NCI-H2196 treated with DMSO at 0.1 percent for 48 hours (cell line): ENCODE results near the gene SEMG2.
A peak's percentile ranks its signal among the peaks of the same experiment; 100 is the strongest.

Source experiments
- DNase-seq: peaks from one replicate; lab custom pipeline; 2025; ENCODE audit not compliant: unreplicated experiment; lab: John Stamatoyannopoulos, UW

The SEMG2 gene

DNA sequence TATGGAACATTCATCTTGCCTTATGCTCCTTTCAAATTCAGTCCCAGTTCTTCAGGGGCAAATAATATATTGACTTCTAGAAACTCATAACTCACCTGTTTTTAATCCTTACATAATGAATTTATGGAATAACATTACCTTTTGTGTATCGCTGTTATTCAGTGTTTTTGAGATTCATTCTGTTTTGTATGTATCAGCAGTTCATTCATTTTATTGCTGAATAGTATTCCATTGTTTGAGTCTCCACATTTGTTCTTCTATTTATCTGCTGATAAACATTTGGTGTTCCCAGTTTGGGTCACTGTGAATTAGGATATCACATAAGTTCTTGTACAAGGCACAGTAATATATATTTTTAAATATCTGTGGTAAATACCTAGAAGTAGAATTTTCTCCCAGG is 5.1 kb downstream of the SEMG2 start:
- DNase-seq, result no peak

DNA sequence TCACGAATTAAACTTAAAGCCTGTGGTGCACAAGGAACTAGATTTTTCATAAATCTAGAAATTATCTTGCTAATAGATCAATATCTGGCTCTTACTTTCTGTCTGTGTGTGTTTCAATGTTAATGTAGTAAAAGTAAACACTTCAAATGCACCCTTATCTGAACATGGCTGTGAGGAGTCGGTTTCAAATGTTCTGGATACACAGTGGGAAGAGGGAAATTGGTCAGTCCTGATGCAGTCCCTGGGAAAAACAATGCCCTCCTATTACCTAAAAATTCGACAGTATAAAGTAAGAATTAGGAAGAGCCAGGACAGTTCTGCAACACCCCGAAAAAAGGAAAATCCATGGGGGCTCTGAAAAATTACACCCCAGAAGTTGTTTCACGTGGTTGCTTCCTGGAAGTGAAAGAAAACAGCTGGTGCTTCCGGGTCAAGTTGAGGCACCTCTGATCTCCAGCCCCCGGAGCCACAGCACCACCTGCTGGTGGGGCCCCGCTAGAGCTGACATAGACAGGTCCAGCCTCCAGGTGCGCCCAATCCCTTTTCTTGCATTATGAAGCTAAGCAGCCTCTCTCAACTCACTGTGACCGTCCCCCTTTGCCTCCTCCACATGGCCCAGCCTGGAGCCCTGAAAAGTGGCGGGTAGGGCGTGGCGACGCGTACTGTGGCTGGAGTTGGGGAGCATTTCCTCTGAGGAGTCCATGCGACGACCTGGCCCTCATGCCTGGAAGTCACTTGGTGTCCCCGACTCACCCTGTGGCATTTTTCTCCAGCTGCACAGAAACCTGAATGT is 8.3 kb downstream of the SEMG2 start:
- no peak for DNase-seq

DNA sequence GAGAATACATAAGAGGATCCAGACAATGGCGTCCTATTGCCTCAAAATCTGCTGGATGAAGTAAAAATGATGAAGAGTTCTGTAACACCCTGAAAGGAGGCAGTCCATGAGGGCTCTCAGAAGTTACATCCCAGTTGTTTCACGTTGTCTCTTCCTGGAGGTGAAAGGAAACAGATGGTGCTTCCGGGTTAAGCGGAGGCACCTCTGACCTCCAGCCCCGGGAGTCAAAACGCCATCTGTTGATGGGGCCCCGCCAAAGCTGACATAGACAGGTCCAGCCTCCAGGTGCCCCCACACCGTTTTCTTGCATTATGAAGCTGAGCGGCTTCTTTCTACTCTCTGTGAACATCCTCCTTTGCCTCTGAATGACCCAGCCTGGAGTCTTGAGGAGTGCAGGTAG is 9.5 kb downstream of the SEMG2 start:
- DNase-seq, result no peak

DNA sequence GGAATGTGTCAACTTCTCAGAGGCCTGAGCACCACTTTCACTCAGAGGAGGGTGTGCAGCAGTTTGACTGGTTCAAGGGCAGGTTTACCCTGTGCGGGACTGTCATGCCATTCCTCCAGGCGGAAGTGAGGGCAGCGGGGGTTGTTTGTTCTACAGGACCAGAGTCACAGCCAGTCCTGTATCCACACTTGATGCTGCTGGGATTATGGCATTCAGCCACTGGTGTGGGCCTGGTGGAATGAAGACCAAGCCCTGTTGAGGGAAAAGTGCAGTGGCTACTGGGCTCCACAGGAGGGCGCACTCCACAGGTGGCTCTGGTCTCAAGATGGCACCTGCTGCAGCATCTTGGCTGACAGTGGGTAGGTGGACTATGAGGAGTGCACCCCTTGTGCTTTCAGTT is 14.8 kb downstream of the SEMG2 start:
- DNase-seq, result no peak

- DNase-seq, result no peak
These were observed 17.0 kb downstream of the SEMG2 start for GRCh38 chr20:45238139-45238538.

DNA sequence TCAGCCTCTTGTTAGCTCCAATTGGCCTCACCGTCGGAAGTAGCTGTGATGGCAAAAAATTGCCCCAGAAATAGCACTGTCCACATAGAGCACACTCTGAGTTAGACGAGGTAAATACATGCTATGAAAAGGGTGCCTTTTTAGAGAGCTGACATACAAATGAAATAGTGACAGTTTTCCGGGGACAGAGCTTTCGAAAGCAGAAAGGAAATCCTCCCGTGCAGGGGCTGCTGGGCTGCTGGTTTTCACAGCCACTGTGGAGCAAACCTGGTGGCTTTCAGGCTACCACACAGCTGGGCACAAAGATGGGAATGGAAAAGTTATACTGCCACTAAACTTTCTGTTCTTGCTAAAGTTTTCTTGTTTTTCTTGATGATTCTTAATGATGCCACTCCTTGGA is 24.9 kb downstream of the SEMG2 start:
- no peak for DNase-seq

DNA sequence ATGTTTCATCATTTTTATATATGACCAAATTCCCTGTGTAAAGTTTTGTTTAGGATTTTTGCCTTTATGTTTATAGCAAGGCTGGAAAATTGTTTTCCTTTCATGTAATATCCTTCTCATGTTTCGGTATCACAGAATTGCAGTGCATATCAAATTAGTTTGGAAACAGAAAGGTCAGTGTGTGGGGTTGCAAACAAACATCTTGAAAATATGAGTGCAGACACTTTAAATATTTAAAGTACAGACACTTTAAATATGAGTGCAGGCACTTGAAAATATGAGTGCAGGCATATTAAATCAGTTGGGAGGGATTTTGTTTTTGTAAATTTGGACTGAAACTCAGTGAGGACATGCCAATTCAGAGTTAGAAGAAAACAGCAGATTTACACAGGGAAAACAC is 26.7 kb downstream of the SEMG2 start:
- no peak for DNase-seq

- DNase-seq, result no peak
These were observed 27.4 kb downstream of the SEMG2 start for GRCh38 chr20:45248609-45249008.

- DNase-seq, result no peak
These were observed 30.8 kb downstream of the SEMG2 start for GRCh38 chr20:45251884-45252560.

GRCh38 chr20:45253261-45253660 is 32.1 kb downstream of the SEMG2 start:
- DNase-seq, result no peak

DNA sequence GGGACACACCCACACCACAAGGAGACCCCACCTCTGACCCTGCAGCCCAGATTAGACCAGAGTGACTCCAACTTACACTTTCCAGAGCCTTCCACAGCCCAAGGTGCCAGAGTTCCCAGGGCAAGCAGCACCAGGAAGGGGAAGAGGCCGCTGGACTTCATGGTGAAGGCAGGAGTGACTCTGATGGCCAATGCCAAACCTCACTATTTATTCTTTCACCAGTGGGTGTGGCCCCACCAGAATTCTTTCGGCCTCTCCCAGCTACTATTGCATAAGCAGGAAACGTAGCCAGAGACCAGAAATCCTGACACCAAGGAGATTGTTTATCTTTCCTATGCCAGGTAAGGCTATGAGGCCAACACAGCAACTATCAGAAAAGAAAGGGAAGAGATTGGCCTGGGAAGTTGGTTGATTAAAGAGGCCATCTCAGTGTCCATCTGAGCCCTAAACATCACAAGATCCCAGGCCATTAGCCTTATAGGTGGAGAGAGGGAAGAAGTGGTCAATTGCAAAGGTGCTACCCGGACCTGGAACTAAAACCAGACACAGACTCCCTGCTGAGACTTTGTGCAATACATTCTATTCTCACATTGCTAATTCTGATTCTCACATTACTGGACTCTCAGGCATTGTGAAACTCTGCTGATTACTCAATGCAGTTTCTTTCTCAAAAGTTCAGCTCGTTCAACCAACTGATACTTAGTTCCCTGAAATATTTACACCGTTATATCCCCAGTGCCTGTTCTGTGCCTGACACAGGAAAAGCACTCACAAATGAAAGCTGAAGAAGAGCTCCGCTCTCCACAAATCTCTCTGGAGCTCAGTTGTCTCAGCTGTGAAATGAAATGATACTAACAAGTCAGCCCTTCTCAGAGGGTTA is 33.5 kb downstream of the SEMG2 start, which contains the start of gene SLPI:
Gene SLPI, minus strand, starts transcription at position 182 of the 880 bp plus-strand sequence. Its CDS starts 21 bp downstream, at position 161.
- DNase-seq, result peak; percentile 32

DNA sequence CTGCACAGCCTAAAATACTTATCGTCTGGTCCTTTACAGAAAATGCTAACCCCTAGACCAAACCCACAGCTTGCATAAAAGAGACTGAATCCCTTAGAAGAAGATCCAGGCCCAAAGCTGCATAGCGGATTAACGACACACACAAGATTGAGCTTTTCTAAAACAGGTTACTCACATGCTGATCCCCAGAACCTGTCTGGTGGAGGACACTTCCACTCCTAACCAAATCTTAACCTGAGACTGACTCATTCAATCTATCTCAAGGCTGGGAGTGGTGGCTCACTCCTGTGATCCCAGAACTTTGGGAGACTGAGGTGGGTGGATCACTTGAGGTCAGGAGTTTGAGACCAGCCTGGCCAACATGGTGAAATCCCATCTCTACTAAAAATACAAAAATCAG is 36.0 kb downstream of the SEMG2 start:
- DNase-seq, result no peak

GRCh38 chr20:45257711-45258110 is 36.5 kb downstream of the SEMG2 start:
- DNase-seq, result no peak

DNA sequence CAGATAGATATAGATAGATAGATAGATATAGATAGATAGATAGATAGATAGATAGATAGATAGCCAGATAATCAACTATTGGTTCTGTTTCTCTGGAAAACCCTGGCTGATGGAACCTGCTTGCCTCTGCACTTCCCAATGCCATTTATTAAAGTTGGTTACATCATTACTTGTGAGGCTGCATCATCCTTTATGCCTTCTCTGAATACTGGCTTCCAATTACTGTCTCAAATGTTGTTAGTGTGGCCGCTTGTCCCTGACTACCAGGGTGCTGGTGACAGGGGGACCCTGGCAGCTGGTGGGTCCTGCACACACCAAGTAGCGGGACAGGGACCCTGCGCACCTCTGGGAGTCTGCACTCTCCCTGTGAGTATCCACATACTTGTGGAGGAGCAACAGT is 37.1 kb downstream of the SEMG2 start:
- no peak for DNase-seq

GRCh38 chr20:45258664-45259063 is 37.5 kb downstream of the SEMG2 start:
- DNase-seq, result no peak

DNA sequence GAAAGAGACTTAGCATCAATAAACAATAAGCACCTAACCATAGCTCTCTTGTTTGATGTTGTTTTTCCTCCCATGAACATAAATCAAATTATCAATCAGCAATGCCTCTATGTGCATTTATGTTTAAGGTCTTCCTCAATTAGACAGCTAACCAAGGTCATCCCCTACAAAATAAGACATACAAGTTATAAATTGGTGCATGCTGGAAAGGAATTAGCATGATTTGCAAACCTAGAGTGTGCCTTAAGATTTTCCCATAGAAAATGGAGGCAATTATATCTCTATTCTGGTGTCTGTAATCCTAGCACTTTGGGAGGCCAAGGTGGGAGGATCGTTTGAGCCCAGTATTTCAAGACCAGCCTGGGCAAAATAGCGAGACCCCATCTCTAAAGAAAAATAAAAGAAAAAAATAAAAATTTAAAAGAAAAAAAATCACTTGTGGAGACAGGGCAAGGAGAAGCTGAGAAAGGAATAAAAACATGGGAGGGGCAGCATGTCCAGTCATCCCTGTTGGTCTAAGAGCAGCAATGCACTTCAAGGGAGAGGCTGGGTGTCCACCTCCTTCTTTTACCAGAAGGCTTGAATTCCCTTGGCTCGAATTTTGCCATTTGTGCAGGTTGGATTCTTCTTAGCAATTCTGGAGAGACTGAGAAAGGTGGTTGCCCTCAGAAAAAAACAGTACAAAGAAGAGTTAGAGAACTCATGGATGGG is 42.5 kb downstream of the SEMG2 start:
- DNase-seq, result no peak

DNA sequence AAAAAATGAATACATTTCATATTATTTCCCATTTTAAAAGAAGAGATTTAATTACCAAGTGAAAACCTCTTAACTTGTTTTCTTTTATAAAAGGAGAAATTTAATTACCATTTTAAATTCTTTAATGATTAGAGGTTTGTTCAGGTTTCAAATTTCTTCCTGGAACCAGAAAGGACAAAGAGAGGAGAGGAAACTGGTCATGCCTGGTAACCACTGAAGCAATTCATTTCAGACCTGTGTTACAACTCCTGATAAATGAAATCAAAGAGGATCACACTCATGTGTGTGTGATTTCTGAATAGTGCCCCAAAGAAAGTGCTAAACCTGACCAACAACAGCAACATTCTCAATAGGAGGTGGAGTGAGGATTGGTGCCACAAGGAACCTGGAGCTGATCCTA is 45.8 kb downstream of the SEMG2 start:
- no peak for DNase-seq

DNA sequence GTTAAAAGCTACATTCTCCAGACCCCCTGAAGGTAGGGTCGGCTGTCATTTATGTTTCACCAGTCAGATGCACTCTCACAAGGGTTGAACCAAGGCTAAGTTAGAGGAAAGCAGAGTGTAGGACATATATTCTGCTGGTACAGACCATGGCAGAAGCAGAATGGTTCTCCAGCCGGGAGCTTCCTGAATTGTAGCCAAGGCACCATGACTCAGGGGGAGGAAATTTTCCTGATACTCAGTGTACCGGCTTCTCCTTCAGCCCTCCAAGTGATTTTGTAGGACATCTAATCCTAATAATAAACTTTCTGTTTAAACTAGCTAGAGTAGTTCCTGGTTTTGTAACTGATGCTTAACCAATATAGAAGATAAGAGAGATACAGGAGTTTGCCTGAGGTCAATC is 47.4 kb downstream of the SEMG2 start:
- no peak for DNase-seq

DNA sequence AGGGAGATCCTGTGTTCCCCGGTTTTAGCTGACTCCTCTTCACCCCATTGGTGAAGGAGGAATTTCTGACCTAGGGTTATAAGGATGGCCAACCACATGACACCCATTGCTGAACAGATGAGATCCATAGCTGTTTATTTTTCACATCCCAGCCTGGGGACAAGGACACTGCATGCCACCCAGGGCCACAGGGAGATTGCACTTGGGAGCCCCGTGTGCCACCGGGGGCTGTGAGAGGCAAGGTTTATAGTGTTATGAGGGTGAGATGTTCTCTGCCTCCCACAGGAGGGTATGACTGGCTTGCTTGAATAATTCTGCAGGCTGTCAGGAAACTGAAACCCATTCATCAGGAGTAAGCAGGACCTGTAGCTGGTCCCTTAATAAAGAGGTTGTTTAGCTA is 47.9 kb downstream of the SEMG2 start:
- no peak for DNase-seq

- no peak for DNase-seq
These were observed 48.6 kb downstream of the SEMG2 start for GRCh38 chr20:45269754-45270270.
